GM06990 (cell line): ENCODE data around the gene MTSS2.

ENCODE experiments used
- DNase-seq: peaks from one replicate; pipeline ENCODE4 v3.0.0-alpha.2; 2011; ENCODE audit not compliant: insufficient read length; ENCODE audit errors: extremely low read depth
- H3K27me3 ChIP-seq: replicated peaks from 2 replicates; pipeline ENCODE4 v1.6.0; 2011; ENCODE audit warnings: low read length; ENCODE audit not compliant: control insufficient read depth, insufficient read depth
- H3K36me3 ChIP-seq: 2 replicates; pipeline ENCODE4 v1.5.1; 2011; ENCODE audit warnings: low read length; ENCODE audit not compliant: control insufficient read depth, insufficient read depth
- H3K4me3 ChIP-seq: replicated peaks from 2 replicates; pipeline ENCODE4 v1.5.1; 2011; ENCODE audit warnings: low read depth, mild to moderate bottlenecking, control low read depth, low read length
- TF ChIP-seq, protein P1 (sequence below): IDR thresholded peaks from 2 replicates; pipeline ENCODE4 v1.5.1; 2011; ENCODE audit warnings: low read length, control low read depth, mild to moderate bottlenecking, inconsistent platforms; ENCODE audit not compliant: insufficient read depth, poor library complexity, severe bottlenecking

The MTSS2 gene

GRCh38 chr16:70656712-70657263 lies 29.1 kb downstream of the MTSS2 start:
- TF ChIP-seq, protein P1, sequence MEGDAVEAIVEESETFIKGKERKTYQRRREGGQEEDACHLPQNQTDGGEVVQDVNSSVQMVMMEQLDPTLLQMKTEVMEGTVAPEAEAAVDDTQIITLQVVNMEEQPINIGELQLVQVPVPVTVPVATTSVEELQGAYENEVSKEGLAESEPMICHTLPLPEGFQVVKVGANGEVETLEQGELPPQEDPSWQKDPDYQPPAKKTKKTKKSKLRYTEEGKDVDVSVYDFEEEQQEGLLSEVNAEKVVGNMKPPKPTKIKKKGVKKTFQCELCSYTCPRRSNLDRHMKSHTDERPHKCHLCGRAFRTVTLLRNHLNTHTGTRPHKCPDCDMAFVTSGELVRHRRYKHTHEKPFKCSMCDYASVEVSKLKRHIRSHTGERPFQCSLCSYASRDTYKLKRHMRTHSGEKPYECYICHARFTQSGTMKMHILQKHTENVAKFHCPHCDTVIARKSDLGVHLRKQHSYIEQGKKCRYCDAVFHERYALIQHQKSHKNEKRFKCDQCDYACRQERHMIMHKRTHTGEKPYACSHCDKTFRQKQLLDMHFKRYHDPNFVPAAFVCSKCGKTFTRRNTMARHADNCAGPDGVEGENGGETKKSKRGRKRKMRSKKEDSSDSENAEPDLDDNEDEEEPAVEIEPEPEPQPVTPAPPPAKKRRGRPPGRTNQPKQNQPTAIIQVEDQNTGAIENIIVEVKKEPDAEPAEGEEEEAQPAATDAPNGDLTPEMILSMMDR, result no peak
- no peak for DNase-seq
- no peaks in the 10 kb centered on the region; the same call in 1 of the 2 replicates for H3K27me3 ChIP-seq
- H3K36me3 ChIP-seq, result no peaks in the 10 kb centered on the region
- no peak overlapping the region for H3K4me3 ChIP-seq

GRCh38 chr16:70656065-70656711 lies 29.7 kb downstream of the MTSS2 start:
- H3K27me3 ChIP-seq, result no peaks in the 10 kb centered on the region; the same call in 1 of the 2 replicates
- DNase-seq, result no peak
- no peak overlapping the region for H3K4me3 ChIP-seq
- no peaks in the 10 kb centered on the region for H3K36me3 ChIP-seq
- TF ChIP-seq, protein P1, result no peak

DNA sequence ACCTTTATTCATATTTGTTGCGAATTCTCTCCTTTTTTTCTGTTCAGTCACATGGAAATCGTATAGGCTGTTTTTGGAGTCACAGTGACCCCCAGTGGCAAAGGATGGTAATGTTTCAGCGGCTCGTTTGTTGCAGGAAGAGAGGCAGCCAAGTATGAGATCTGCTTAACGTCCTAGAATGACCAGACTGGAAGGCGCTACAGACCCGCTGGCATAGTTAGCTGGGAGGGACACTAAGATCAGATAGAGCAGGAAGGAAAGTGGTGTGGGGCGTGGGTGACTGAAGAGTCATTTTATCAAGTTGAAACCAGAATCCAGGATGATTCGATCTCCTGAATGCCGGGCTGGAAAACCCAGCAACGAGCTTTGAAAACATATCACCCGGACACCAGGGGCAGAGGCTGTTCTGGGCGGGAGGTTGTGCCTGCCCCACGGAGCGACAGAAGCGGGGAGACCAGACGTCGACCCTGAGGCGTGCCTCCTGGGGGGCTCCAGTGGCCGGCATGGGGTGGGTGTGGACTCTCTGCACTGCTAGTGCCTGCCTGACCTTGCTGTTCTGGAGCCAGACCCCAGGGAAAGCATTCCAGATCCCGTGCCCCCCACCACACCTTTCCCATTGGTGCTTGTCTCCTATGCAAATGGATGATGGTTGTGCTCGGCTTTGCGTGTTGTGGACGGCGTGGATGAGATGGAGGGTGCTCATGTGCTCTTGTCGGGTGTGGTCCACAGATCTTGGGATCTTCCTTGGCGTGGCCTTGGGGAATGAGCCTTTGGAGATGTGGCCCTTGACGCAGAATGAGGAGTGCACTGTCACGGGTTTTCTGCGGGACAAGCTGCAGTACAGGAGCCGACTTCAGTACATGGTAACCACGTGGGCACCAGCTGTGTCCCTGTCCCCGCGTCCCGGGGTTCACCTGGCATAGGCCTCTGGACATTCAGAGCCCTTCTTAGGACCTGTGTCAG lies 31.8 kb downstream of the MTSS2 start:
- DNase-seq, result no peak
- TF ChIP-seq, protein P1, result peak; percentile 72
- Histone ChIP-seq H3K27me3 (no peaks in the 10 kb centered on the region; the same call in 1 of the 2 replicates), H3K36me3 (no peaks in the 10 kb centered on the region), H3K4me3 (no peak overlapping the region; the same call in 1 of the 2 replicates)

- Histone ChIP-seq H3K27me3 (no peaks in the 10 kb centered on the region; the same call in 1 of the 2 replicates), H3K36me3 (no peaks in the 10 kb centered on the region), H3K4me3 (no peak overlapping the region)
- TF ChIP-seq, protein P1, result no peak
- DNase-seq, result no peak
Observed at GRCh38 chr16:70653406-70653805, 32.4 kb downstream of the MTSS2 start.

DNA sequence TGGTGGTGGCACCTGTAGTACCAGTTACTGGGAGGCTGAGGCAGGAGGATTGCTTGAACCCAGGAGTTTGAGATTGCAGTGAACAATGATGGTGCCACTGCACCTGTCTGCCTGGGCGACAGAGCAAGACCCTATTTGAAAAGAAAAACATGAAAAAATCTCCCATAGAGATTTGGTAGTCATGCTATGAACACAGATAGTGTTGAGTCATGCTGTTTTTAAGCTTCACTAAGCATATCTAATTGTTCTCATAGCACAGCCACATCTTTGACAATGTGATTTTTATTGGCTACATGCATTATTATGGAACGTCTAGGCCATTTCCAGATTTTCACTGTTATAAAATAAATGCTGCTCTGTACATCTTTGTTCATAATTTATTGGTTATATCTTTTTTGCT lies 33.5 kb downstream of the MTSS2 start:
- Histone ChIP-seq H3K4me3 (no peak overlapping the region), H3K27me3 (no peaks in the 10 kb centered on the region; the same call in 1 of the 2 replicates), H3K36me3 (no peaks in the 10 kb centered on the region)
- no peak for DNase-seq
- TF ChIP-seq, protein P1, result no peak
